HG02763 (cell line): ENCODE results near the gene BAG5.
"Not testable (repeated sequence)": the region's sequence is repeated elsewhere in the genome, so short reads cannot be mapped to it uniquely, and the experiment has no call there.

Experiments
- ATAC-seq: cut with Tn5 transposase; IDR thresholded peaks from one replicate; pipeline ENCODE4 v1.9.1; 2021; ENCODE audit warnings: mild to moderate bottlenecking, moderate library complexity; ENCODE audit not compliant: unreplicated experiment

BAG5 gene

DNA sequence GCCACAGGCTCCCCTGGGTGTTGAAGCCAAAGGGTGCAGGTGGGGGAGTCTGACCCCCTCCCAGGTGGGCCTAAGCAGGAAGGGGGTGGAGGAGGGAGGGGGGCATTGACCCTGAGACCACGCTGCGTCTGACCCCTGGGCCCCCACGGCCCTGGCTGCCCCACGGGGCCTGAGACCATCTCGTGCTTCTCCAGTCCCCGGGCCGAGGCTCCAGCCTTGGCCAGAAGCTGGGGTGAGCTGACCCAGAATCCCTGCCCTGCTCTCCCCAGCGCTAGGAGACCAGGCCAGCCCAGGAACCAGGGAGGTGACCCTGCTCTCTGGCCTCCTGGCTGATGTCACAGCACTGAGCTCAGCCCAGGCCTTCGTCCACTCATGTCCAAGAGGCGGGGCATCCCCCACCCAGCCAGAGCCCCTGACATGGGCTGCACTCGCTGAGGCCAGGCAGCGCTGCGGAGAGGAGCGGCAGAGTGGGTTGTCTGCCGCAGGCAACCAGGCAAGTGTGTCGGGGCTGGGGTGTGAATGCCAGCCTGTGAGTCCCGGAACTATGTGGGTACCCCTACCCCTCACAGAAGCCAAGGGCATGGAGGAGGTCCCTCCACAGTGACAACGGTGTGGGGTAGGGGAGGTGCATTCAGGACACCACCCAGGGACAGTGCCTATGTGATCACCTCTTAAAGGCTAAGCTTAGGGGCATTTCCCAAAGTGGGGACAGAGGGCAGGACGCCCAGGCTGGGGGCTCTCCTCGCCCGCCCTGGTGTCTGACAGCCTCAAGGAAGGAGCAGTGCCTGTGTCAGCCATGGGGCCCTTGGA lies 27.2 kb downstream of the BAG5 start:
- no peak for ATAC-seq

GRCh38 chr14:103534576-103535061 lies 27.8 kb downstream of the BAG5 start:
- ATAC-seq: no peak

DNA sequence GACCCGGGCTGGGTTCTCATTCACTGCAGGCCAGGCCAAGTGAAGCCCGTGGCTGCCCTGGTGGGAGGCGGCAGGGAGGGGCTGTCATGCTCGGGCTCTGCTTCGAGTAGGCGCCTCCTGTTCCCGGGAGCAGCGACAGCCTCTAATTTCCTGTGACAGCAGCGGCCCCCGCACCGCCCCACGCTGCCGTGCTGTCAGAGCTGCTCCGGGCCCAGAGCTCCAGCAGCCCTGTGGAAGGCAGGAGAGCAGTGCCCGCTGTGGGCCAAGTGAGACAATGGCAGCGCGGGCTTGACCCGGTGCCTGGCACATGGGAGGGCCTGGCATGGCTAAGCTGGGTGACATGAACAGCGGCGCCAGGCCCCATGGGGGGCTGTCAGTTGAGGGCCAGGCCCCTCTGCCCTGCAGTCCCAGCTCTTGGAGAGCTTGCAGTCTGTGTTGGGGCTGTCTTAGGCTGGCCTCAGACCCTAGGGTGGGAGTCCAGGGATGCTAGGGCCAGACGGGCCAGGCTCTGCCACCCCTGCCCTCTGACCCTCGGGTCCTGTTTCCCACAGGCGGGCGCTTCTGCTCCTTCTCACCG lies 28.4 kb downstream of the BAG5 start:
- ATAC-seq: no peak

DNA sequence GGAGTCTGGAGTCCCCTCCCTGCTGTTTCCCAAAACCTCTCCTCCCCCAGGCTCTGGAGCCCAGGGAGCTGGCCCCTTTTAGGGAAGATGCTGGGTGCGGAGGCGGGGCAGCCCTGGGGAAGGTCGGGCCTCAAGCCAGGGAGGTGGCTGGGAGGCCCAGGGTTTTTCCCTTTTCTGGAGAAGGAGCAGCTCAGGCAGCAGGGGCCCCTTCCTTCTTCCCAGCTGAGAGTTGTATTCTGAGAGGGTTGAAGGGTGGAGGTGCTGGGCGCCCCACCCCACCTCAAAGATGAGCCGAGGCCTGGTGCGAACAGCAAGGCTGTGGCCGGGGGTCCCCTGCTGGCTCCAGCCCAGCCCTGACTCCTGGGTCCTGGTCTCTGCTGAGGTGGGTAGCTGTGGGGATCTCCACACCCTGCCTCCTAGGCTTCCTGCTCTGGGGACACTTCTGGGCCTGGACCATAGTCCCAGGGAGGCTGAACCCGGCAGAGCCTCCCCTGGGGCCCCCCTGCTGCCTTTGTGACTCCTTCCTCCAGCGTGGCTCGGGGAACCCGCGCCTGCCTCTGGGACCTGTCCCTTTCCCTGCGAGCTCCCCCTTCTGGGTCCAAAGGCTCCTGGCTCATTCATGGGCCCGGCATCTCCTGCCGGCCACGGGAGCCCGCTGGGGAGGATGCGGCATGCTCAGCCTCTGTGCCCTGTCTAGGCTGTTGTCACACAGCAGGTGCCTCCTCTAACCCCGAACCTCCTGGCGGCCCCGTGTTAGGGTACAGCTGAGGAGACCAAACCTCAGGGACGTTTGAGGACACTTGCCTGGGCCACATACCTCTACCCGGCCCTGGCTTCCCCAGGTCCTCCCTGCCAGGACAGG lies 29.1 kb downstream of the BAG5 start:
- ATAC-seq: no peak

DNA sequence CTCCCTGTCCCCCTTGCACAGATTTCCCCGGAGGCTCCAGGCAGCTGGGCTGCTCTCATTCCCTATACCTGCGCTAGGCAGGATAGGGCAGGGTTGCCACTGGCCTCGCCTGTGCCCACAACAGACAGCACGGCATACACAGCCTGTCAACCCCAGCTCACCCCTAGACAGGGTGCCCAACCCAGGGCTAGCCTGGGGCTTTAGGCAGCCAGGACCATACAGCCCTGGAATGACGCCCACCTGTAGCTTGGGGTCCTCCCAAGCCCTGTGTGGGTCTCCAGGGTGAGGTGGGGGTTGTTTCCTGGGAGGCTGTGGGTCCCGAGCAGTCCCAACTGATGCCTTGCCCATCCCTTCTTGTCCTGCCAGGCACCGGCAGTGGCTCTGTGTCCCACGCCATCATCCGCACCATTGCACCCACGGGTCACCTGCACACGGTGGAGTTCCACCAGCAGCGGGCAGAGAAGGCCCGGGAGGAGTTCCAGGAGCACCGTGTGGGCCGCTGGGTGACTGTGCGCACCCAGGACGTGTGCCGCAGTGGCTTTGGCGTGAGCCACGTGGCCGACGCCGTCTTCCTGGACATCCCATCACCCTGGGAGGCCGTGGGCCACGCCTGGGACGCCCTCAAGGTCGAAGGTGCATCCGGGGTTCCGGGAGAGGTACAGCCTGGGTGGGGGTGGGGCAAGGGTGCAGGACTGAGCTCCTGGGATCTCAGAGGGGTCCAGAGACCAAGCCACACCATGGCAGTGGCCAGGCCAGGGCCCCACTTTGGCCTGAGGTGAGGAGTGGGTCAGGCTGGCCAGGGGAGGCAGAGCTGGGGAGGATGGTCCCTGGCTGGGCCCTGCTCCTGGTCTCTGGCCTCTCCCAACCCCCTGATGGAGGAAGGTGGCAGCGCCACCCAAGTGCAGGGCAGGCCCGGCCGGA lies 30.0 kb downstream of the BAG5 start:
- no peak for ATAC-seq

DNA sequence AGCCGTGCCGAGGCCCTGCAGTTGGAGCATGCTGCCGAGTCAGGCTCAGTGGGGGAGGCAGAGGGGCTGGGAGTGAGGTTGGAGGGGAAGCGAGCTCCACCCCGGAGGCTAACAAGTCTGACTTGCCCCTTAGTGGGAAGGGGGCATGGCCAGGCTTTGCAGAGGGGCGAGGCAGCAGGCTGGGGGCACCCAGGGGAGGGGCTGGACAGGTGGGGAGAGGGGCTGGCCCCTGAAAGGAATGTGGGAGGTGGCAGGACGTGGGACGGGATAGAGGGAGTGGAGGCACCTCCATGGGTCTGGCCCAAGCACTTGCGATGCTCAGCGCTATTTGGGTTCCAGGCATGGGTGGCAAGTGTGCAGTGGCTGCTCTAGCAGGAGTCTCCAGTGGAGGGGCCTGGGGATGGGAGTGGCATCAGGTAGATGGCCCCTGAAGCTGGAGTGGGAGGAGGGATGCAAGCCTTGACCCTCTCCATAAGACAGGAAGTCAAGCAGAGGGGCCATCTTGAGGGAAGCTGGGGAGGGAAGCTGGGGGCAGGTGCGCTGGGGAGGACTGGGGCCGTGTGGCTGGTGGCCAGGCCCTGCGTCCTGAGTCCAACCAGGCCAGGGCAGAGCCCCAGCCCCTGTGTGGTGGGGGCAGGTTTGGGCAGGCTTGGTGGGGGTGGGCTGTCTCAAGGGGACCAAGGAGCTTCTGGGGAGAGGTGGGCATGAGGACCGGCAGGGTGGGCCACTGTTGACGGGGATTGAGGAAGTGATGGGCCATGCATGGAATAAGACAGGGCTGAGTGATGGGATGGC lies 30.8 kb downstream of the BAG5 start:
- ATAC-seq: no peak

- ATAC-seq: no peak
Observed at GRCh38 chr14:103530831-103531230, 31.6 kb downstream of the BAG5 start.

DNA sequence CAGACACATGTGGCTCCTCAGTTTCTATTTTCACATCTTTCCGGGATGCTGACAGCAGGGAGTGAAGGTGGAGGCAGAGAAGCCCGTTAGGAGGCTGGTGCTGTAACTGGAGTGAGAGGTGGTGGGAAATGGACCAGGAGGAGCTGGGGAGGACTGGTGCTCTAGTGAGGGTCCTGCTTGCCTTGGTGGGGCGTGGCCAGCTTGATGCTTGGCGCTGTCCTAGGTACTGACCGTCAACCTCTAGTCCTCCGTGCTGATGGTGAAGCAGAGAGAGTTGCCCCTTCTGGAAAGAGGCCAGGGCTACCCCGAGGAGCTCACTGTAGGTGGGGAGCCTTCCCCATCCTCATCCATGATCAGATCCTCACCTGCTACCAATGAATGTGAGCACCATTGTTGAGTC lies 32.1 kb downstream of the BAG5 start:
- no peak for ATAC-seq

- ATAC-seq: peak; percentile 3
Observed at GRCh38 chr14:103529383-103530365, 32.8 kb downstream of the BAG5 start.

DNA sequence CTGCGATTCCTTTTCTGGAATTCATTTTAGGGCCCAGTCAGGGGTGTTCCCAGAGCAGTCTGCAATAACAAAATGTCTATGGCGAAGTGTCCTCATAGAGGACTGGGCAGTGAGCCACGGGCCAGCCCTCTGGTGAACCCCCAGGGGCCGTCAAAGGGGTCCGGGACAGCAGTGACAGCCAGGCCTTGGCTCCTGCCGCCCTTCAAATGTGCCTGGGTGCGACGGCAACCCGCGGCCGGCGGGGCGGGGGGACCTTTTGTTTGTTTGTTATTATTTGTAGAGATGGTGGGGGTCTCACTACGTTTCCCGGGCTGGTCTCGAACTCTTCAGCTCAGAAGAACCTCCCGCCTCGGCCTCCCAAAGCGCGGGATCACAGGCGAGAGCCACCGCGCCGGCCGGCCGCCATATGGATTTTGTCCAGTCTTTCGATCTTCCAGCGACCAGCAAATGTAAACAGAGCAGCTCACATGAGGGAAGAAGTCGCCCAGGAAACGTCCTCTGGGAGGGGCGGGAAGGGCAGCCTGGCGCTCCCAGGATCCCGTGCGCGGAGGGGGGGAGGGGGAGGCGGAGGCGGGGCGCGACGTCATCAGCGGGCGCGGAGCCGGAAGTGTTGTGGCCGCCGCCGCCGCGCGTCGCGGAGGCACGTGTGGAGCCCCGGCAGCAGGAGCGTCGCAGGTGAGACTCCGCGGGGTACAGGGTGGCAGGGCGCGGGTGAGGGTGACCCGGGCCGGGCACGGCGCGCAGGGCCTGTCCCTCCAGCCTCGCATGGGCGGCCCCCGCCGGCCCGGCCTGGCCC lies 33.7 kb downstream of the BAG5 start, which contains the start of gene TRMT61A:
TSS of gene TRMT61A (plus strand) at position 610 of the 796 bp plus-strand sequence. CDS start 783 bp downstream, outside the sequence.
- peak; percentile 34 for ATAC-seq

DNA sequence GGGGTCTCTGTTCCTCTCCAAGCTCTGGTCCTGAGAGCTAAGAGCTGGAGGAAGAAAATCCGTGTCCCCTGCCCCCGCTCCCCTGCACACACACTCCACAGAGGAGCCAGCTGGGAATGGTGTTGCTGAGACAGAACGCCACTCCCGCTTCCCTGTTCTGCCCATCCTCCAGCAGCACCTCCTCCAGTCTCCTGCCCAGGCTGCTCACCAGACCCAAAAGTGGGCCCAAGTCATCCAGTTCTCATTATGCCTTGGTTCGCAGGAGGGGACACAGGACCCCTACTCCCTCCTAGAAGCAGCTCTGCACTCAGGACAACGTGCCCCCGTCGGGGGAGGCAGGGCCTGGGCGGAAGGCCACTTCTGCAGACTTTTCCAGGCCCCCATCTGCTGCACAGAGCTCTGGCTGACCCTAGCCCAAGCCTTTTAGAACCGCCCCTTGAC lies 34.3 kb downstream of the BAG5 start:
- ATAC-seq: no peak

DNA sequence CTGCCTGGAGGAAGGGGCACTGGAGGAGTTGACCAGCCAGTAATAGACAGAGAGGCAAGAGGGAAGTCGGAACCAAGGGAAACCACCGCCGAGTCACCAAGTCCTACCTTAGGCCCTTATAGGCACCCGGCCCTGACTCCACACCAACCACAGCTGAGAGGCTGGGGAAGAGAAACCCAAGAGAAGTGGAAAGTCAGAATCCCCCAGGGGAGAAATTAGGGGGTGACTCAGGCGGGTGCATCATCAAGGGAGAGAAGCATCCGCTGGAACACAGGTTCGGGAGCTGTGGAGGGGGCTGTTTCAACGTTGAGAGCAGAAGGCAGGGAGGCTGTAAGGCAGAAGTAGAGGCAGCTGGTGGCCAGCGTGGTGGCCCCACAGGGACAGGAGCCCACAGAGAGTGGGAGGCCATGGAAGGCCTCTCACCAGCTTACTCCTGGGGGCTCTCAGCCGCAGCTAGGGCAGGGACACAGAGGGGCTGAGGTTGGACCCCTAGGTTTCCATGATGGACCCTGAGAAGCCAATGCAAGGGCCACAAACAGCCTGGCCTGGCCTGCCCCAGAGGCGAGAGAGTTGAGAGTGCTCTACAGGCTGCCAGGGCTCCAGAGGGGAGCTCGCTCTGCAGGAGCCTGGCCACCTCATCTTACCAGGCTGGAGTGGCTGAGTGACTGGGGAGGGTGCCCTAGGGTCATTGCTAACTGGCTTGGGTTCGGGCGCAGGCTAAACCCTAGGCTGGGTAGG lies 34.9 kb downstream of the BAG5 start:
- ATAC-seq: peak; percentile 49

- ATAC-seq: no peak
Observed at GRCh38 chr14:103526914-103527248, 35.6 kb downstream of the BAG5 start.

DNA sequence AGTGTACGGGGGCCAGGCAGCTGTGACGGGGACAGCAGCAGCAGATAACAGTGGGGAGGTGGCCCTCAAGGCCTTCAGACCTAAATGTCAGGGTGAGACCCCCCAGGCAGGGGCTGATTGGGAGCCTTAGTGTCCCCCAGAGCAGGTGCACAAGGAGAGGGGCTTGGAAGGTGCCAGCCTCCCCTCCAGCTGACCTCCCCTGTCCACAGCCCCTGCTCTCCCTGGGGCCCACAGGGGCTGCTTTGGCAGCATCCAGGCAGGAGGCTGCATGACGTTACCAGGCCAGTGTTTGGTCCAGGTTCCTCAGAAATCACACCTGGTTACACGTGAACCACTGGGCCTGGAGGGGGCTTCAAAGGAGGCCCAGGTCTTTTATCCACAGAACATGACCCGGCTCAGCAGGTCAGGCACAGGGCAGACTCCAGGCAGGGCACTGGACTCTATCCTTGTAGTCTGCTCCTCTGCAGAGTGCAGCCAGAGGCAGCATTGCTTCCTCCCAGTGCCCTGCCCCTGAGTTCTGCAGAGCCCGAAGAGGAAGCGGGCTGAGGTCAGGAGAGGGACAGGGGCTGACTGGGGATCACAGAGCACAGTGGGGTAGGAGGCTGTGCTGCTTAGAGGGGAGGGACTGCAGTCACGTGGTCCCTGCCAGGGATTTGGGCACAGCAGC lies 36.1 kb downstream of the BAG5 start:
- ATAC-seq: no peak

GRCh38 chr14:103525430-103526246 lies 36.8 kb downstream of the BAG5 start:
- not testable (repeated sequence) for ATAC-seq
